Measurements from ENCODE around the gene SNX9. TPM values are rescaled to one million over a fixed set of nuclear protein-coding genes. Genes with fewer than 3 reads are reported as not detected.
"Not testable (repeated sequence)": the region's sequence is repeated elsewhere in the genome, so short reads cannot be mapped to it uniquely, and the experiment has no call there.

The SNX9 gene
- total RNA-seq, 1 experiment from 2014 or later = 24.8 TPM

- no peaks in the 10 kb centered on the region for H3K9me3 ChIP-seq (ENCODE audit: low read depth, low read length, poor library complexity, severe bottlenecking)
- H3K36me3 ChIP-seq (ENCODE audit: insufficient read depth, low read length, poor library complexity, severe bottlenecking) = no peaks in the 10 kb centered on the region
- H3K4me3 ChIP-seq (ENCODE audit: low read depth, low read length, poor library complexity, severe bottlenecking) = no peak overlapping the region
- BruUV-seq (replicated peaks) = no TSS peak
- intact Hi-C loops (cut with micrococcal nuclease; ENCODE audit: unreplicated experiment) = no loop called here
- H3K27me3 ChIP-seq (replicated peaks; ENCODE audit: insufficient read depth, low read depth, low read length, poor library complexity) = no peaks in the 10 kb centered on the region
- TF ChIP-seq CTCF (conservative IDR thresholded peaks at IDR 0.05; ENCODE audit: low read depth, low read length) = no peak
- TF ChIP-seq EZH2 (IDR thresholded peaks at IDR 0.05; ENCODE audit: borderline replicate concordance, low read depth, low read length, poor library complexity, severe bottlenecking) = no peak
- no peak overlapping the region for H3K27ac ChIP-seq (ENCODE audit: low read depth, low read length, poor library complexity, severe bottlenecking)
- CTCF ChIA-PET = no interaction called here
- POLR2A ChIA-PET (ENCODE audit: low non-redundant PET) = no interaction called here
- no peak for DNase-seq (ENCODE audit: low spot score)
- H3K4me1 ChIP-seq (ENCODE audit: insufficient read depth, low read length, poor library complexity, severe bottlenecking) = no peaks in the 10 kb centered on the region
Observed at GRCh38 chr6:157792671-157793070, 30.4 kb upstream of the SNX9 start.

- H3K27ac ChIP-seq (ENCODE audit: low read depth, low read length, poor library complexity, severe bottlenecking); BruUV-seq (replicated peaks); H3K27me3 ChIP-seq (replicated peaks; ENCODE audit: insufficient read depth, low read depth, low read length, poor library complexity); CTCF ChIA-PET; H3K36me3 ChIP-seq (ENCODE audit: insufficient read depth, low read length, poor library complexity, severe bottlenecking); DNase-seq (ENCODE audit: low spot score); intact Hi-C loops (cut with micrococcal nuclease; ENCODE audit: unreplicated experiment); H3K4me3 ChIP-seq (ENCODE audit: low read depth, low read length, poor library complexity, severe bottlenecking); H3K4me1 ChIP-seq (ENCODE audit: insufficient read depth, low read length, poor library complexity, severe bottlenecking); H3K9me3 ChIP-seq (ENCODE audit: low read depth, low read length, poor library complexity, severe bottlenecking); POLR2A ChIA-PET (ENCODE audit: low non-redundant PET): not testable (repeated sequence)
Observed at GRCh38 chr6:157794012-157794411, 29.0 kb upstream of the SNX9 start.

DNA sequence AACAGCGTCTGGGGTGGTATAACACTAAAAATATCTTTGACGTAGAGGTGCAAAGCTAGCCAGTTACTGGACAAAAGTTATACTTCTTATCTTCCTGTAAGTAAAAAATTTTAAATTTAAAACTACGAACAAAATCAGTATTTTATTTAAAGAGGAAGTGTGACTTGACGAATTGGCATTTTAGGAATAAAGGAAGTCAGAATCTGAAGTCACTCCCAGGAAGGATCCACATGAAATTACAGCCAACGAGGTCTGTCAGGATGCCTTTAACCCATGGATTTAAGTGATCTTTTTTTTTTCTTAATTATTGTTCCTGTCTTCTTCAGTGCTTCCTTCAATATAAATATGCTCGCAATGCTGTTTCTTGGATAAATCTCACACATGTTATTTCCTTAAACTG, 27.2 kb upstream of the SNX9 start:
- TF ChIP-seq CTCF (conservative IDR thresholded peaks at IDR 0.05; ENCODE audit: low read depth, low read length) = no peak
- Histone ChIP-seq H3K27me3 (replicated peaks; ENCODE audit: insufficient read depth, low read depth, low read length, poor library complexity) (no peaks in the 10 kb centered on the region), H3K4me3 (ENCODE audit: low read depth, low read length, poor library complexity, severe bottlenecking) (no peak overlapping the region), H3K36me3 (ENCODE audit: insufficient read depth, low read length, poor library complexity, severe bottlenecking) (no peaks in the 10 kb centered on the region), H3K9me3 (ENCODE audit: low read depth, low read length, poor library complexity, severe bottlenecking) (no peaks in the 10 kb centered on the region), H3K27ac (ENCODE audit: low read depth, low read length, poor library complexity, severe bottlenecking) (no peak overlapping the region), H3K4me1 (ENCODE audit: insufficient read depth, low read length, poor library complexity, severe bottlenecking) (no peaks in the 10 kb centered on the region)
- CTCF ChIA-PET = interaction anchor here (0.7 kb wide), 1 partner anchor 236 kb away, joined by 4 read pairs; no protein-coding TSS in a partner anchor
- BruUV-seq (replicated peaks) = no TSS peak
- intact Hi-C loops (cut with micrococcal nuclease; ENCODE audit: unreplicated experiment) = no loop called here
- POLR2A ChIA-PET (ENCODE audit: low non-redundant PET) = no interaction called here
- DNase-seq (ENCODE audit: low spot score) = no peak

DNA sequence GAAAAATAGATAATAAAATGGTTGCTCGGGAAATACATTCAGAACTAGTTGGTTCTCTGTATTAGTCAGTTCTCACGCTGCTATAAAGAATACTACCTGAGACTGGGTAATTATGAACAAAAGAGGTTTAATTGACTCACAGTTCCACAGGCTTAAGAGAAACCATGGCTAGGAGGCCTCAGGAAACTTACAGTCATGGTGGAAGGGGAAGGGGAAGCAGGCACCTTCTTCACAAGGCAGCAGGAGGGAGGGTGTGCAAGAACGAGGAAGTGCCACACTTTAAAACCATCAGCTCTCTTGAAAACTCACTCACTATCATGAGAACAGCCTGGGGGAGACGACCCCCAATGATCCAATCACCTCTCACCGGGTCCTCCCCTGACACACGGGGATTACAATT, 24.2 kb upstream of the SNX9 start:
- no peaks in the 10 kb centered on the region for H3K9me3 ChIP-seq (ENCODE audit: low read depth, low read length, poor library complexity, severe bottlenecking)
- H3K4me3 ChIP-seq (ENCODE audit: low read depth, low read length, poor library complexity, severe bottlenecking) = no peak overlapping the region
- TF ChIP-seq EZH2 (IDR thresholded peaks at IDR 0.05; ENCODE audit: borderline replicate concordance, low read depth, low read length, poor library complexity, severe bottlenecking) = no peak
- no peak for TF ChIP-seq CTCF (conservative IDR thresholded peaks at IDR 0.05; ENCODE audit: low read depth, low read length)
- no peaks in the 10 kb centered on the region for H3K36me3 ChIP-seq (ENCODE audit: insufficient read depth, low read length, poor library complexity, severe bottlenecking)
- no peaks in the 10 kb centered on the region for H3K27me3 ChIP-seq (replicated peaks; ENCODE audit: insufficient read depth, low read depth, low read length, poor library complexity)
- ChIA-PET POLR2A (ENCODE audit: low non-redundant PET) (no interaction called here), CTCF (no interaction called here)
- no peak for DNase-seq (ENCODE audit: low spot score)
- intact Hi-C loops (cut with micrococcal nuclease; ENCODE audit: unreplicated experiment) = no loop called here
- H3K27ac ChIP-seq (ENCODE audit: low read depth, low read length, poor library complexity, severe bottlenecking) = no peak overlapping the region
- no TSS peak for BruUV-seq (replicated peaks)
- no peaks in the 10 kb centered on the region for H3K4me1 ChIP-seq (ENCODE audit: insufficient read depth, low read length, poor library complexity, severe bottlenecking)

DNA sequence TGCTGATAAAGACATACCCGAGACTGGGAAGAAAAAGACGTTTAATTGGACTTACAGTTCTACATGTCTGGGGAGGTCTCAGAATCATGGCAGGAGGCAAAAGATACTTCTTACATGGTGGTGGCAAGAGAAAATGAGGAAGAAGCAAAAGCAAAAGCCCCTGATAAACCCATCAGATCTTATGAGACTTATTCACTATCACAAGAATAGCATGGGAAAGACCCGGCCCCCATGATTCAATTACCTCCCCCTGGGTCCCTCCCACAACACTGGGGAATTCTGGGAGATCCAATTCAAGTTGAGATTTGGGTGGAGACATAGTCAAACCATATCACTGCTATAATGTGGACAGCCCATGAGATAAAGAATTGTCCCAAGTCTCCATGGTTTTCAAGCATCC, 23.5 kb upstream of the SNX9 start:
- not testable (repeated sequence) for BruUV-seq (replicated peaks)

More for the DNA sequence above, 23.5 kb upstream of the SNX9 start:
- CTCF ChIA-PET; H3K36me3 ChIP-seq (ENCODE audit: insufficient read depth, low read length, poor library complexity, severe bottlenecking); H3K4me1 ChIP-seq (ENCODE audit: insufficient read depth, low read length, poor library complexity, severe bottlenecking); intact Hi-C loops (cut with micrococcal nuclease; ENCODE audit: unreplicated experiment); H3K9me3 ChIP-seq (ENCODE audit: low read depth, low read length, poor library complexity, severe bottlenecking); H3K27ac ChIP-seq (ENCODE audit: low read depth, low read length, poor library complexity, severe bottlenecking); DNase-seq (ENCODE audit: low spot score); H3K27me3 ChIP-seq (replicated peaks; ENCODE audit: insufficient read depth, low read depth, low read length, poor library complexity); H3K4me3 ChIP-seq (ENCODE audit: low read depth, low read length, poor library complexity, severe bottlenecking); POLR2A ChIA-PET (ENCODE audit: low non-redundant PET): not testable (repeated sequence)
